HL-60 (cell line): Measurements from ENCODE around the gene LOC101059915.
"Not testable (repeated sequence)": the region's sequence is repeated elsewhere in the genome, so short reads cannot be mapped to it uniquely, and the experiment has no call there.

Experiments used
- POLR2AphosphoS5 ChIP-seq: IDR thresholded peaks from 2 replicates; pipeline ENCODE4 v1.6.1; 2012; ENCODE audit warnings: low read depth
- TF ChIP-seq, protein P1 (sequence below): IDR thresholded peaks from one replicate; pipeline ENCODE4 v1.5.1; 2011; ENCODE audit warnings: low read length, control low read depth, inconsistent platforms; ENCODE audit not compliant: insufficient read depth

DNA sequence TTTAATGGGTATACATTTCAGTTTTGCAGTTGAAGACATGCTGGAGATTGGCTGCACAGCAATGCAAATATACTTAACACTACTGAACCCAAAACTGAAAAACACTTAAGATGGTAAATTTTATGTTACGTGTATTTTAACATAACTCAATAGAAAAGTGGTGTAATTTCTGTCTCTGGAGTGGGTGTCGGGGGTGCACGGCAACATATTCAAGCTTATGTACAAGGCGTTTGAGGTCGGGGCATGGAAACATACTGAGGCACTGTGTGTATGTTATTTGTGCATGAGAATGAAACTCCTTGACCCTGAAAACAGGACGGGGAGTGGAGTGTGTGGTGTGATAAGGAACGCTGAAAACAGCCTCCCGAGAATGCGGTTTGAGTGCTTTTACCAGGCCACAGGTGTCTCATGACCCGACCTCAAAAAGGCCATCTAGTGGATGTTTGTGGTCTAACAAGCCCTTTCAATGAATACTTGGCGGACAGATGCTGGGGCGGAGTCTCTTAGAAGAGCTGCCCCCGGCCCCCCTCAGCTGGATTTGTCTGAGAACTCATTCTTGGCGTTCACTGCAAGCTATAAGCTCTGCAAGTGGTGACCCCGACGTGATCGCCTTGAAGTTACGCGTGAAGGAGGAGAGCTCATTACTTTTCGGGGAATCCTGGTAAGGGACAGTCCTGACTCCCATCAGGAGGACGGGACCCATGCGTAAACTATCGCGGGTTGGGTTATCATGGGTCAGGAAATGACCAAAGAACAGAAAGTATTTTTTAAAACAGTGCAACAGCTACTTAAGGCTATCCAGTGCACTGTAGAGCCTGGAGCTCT, 29.5 kb downstream of the LOC101059915 start:
- TF ChIP-seq POLR2AphosphoS5 = not testable (repeated sequence)
- TF ChIP-seq, protein P1, sequence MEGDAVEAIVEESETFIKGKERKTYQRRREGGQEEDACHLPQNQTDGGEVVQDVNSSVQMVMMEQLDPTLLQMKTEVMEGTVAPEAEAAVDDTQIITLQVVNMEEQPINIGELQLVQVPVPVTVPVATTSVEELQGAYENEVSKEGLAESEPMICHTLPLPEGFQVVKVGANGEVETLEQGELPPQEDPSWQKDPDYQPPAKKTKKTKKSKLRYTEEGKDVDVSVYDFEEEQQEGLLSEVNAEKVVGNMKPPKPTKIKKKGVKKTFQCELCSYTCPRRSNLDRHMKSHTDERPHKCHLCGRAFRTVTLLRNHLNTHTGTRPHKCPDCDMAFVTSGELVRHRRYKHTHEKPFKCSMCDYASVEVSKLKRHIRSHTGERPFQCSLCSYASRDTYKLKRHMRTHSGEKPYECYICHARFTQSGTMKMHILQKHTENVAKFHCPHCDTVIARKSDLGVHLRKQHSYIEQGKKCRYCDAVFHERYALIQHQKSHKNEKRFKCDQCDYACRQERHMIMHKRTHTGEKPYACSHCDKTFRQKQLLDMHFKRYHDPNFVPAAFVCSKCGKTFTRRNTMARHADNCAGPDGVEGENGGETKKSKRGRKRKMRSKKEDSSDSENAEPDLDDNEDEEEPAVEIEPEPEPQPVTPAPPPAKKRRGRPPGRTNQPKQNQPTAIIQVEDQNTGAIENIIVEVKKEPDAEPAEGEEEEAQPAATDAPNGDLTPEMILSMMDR = not testable (repeated sequence)
